GM12891 (cell line): ENCODE measurements around the gene ZBTB48.
"Not testable (repeated sequence)": the region's sequence is repeated elsewhere in the genome, so short reads cannot be mapped to it uniquely, and the experiment has no call there.

Source experiments
- DNase-seq: peaks from one replicate; pipeline ENCODE4 v3.0.0; 2011; ENCODE audit warnings: low spot score; ENCODE audit not compliant: insufficient read length
- FAIRE-seq: peaks from 2 replicates; lab custom pipeline; 2011; peaks lifted over from hg19 to GRCh38; lab: Jason Lieb, UNC
- PAX5 ChIP-seq: IDR thresholded peaks from 2 replicates; pipeline ENCODE4 v1.6.1; 2011; ENCODE audit warnings: low read length, moderate library complexity, mild to moderate bottlenecking; ENCODE audit not compliant: insufficient read depth, severe bottlenecking
- POLR2A ChIP-seq: IDR thresholded peaks from 2 replicates; pipeline ENCODE4 v1.6.1; 2011; ENCODE audit warnings: low read depth, low read length, control low read depth
- POLR2AphosphoS5 ChIP-seq: IDR thresholded peaks from 2 replicates; pipeline ENCODE4 v1.6.1; 2011; ENCODE audit warnings: low read depth, low read length, control low read depth
- POU2F2 ChIP-seq: IDR thresholded peaks from 2 replicates; pipeline ENCODE4 v1.6.1; 2011; ENCODE audit warnings: low read depth, mild to moderate bottlenecking, control low read depth, low read length, moderate library complexity
- SPI1 ChIP-seq: IDR thresholded peaks from 2 replicates; pipeline ENCODE4 v1.6.1; 2011; ENCODE audit warnings: low read depth, low read length, control low read depth
- TAF1 ChIP-seq: IDR thresholded peaks from 2 replicates; pipeline ENCODE4 v1.6.1; 2011; ENCODE audit warnings: low read depth, low read length, control low read depth

The ZBTB48 gene

DNA sequence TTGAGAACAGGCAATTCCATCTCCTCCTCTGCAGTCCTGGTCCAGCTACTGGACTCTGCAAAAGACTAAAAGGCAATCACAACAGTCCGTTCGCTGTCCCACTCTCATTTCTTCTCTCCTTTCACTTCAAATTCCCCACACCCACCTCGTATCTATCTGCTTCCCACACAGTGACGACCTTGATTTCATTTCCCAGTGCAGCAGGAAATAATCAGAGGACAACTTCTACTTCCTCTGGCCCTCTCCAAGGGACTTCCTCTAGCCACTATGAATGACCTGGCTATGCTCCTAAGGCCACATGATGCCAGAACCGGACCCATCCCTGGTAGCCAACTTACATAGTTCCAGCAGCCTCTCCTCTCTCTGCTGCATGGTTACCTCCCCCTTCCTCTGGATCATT is 33.5 kb upstream of the ZBTB48 start:
- TF ChIP-seq POU2F2 (no peak), SPI1 (no peak), POLR2AphosphoS5 (no peak)

GRCh38 chr1:6547301-6547700 is 32.5 kb upstream of the ZBTB48 start:
- FAIRE-seq (no peak), DNase-seq (no peak)
- no peak for TF ChIP-seq SPI1
- no peak for TF ChIP-seq PAX5
- TF ChIP-seq POLR2AphosphoS5: no peak
- no peak for TF ChIP-seq TAF1
- TF ChIP-seq POLR2A: no peak
- no peak for TF ChIP-seq POU2F2

More for the DNA sequence above, 33.5 kb upstream of the ZBTB48 start:
- FAIRE-seq (no peak), DNase-seq (no peak)

- FAIRE-seq (peak; percentile 98), DNase-seq (peak; percentile 97)
- TF ChIP-seq POU2F2 (no peak), SPI1 (no peak), TAF1 (peak; percentile 94), POLR2A (peak; percentile 83), POLR2AphosphoS5 (peak; percentile 74), PAX5 (peak; percentile 89)
Observed at GRCh38 chr1:6554031-6554906, 25.5 kb upstream of the ZBTB48 start, which contains the start of gene NOL9. Gene NOL9 (minus strand): TSS chr1:6554513. CDS start chr1:6554502, 11 bp downstream.

DNA sequence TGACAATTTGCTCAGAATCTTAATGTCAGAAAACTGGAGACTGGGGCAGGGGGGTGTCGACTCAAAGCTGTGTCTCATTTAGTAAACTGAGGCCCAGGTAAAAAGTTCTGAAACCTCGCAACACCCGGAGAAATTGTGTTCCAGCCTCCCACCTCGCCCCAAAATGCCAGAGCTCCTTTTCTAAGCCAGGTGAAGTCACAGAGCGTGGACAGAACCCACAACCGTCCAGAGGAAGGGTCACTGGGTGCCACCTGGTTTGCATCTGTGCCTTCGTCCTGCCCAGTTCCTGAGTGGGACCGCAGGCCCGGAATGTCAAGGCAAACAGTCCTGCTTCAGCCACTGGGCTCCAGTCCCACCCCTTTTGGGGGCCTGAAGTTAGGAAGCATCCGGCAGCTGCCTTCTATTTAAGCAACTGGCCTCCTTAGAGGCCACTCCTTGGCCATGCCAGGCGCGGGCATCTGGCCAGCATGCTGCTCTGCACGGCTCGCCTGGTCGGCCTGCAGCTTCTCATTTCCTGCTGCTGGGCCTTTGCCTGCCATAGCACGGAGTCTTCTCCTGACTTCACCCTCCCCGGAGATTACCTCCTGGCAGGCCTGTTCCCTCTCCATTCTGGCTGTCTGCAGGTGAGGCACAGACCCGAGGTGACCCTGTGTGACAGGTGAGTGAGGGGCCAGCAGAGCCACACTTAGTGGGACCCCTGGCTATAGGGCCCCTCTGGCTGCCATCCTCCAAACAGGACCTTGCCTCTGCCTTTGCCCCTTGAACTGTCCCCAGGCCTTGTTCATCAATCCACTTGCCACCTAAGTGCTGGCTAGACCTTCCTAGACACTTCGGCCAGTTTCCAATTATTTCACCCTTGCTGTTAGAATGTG is 24.7 kb upstream of the ZBTB48 start, which contains the start of gene TAS1R1:
TSS of gene TAS1R1 (plus strand) at position 401 of the 872 bp plus-strand sequence. CDS start at position 468, 67 bp downstream.
- FAIRE-seq (no peak), DNase-seq (no peak)
- TF ChIP-seq POU2F2 (no peak), POLR2AphosphoS5 (no peak), PAX5 (no peak), SPI1 (no peak), TAF1 (no peak), POLR2A (no peak)

DNA sequence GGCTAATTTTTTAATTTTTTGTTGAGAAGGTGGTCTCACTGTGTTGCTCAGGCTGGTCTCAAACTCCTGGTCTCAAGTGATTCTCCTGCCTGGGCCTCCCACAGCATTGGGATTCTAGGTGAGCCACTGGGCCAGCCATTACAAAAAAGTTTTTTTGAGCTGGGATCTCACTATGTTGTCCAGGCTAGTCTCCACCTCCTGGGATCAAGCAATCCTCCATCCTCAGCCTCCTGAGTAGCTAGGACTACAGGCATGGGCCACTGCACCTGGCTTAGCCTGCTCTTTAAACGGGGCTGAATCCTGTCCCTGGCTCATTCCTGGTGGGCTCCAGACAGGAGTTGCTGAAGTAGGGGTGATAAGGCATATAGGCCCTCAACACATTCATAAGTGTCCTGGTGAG is 22.2 kb upstream of the ZBTB48 start:
- DNase-seq (no peak), FAIRE-seq (no peak)
- TF ChIP-seq POLR2A (no peak), POU2F2 (no peak), POLR2AphosphoS5 (no peak), TAF1 (no peak), SPI1 (no peak), PAX5 (no peak)

DNA sequence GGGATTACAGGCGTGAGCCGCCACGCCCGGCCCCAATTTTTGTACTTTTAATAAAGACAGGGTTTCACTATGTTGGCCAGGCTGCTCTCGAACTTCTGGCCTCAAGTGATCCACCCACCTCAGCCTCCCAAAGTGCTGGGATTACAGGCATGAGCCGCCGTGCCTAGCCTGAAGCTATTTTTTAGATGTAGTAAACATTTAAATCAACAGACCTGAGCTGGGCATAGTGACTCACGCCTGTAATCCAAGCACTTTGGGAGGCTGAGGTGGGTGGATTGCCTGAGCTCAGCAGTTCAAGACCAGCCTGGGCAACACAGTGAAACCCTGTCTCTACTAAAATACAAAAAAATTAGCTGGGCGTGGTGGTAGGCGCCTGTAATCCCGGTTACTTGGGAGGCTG is 20.6 kb upstream of the ZBTB48 start:
- FAIRE-seq: not testable (repeated sequence)

GRCh38 chr1:6560267-6560666 is 19.5 kb upstream of the ZBTB48 start:
- TF ChIP-seq POLR2AphosphoS5 (no peak), PAX5 (no peak), POLR2A (no peak), TAF1 (no peak), POU2F2 (no peak), SPI1 (no peak)
- no peak for DNase-seq
- FAIRE-seq: no peak

More for the DNA sequence above, 20.6 kb upstream of the ZBTB48 start:
- not testable (repeated sequence) for DNase-seq

- DNase-seq (no peak), FAIRE-seq (no peak)
- TF ChIP-seq POLR2A (no peak), PAX5 (no peak)
Observed at GRCh38 chr1:6569033-6569432, 10.8 kb upstream of the ZBTB48 start.

- FAIRE-seq (no peak), DNase-seq (no peak)
- TF ChIP-seq POU2F2 (no peak), PAX5 (no peak), TAF1 (no peak)
Observed at GRCh38 chr1:6570100-6570499, 9.7 kb upstream of the ZBTB48 start.

DNA sequence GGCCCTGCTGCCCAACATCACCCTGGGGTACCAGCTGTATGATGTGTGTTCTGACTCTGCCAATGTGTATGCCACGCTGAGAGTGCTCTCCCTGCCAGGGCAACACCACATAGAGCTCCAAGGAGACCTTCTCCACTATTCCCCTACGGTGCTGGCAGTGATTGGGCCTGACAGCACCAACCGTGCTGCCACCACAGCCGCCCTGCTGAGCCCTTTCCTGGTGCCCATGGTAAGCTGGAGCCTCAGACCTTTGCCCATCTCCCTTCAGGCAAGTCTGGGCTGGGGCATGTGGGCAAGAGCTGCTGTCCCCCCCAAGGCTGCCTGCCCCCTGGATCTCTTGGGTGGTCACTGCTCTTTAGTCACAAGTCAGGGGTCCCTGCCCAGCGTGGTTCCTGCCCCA is 8.8 kb upstream of the ZBTB48 start:
- FAIRE-seq: no peak
- no peak for DNase-seq
- TF ChIP-seq POU2F2: no peak
- no peak for TF ChIP-seq POLR2A
- no peak for TF ChIP-seq SPI1
- TF ChIP-seq PAX5: no peak
- TF ChIP-seq POLR2AphosphoS5: no peak
- no peak for TF ChIP-seq TAF1
